A673 (cell line): Measurements from ENCODE around the gene SHISA4.

ENCODE experiments used
- CTCF ChIP-seq: fragments of 300-800, 200-600 bp; sonication (generic); conservative IDR thresholded peaks from 2 replicates; pipeline ENCODE4 v1.5.1; 2017; ENCODE audit warnings: low read depth, mild to moderate bottlenecking, antibody characterized with exemption, low read length, moderate library complexity, mixed read lengths
- EZH2 ChIP-seq: fragments of 200-600 bp; sonication (generic); IDR thresholded peaks from 2 replicates; pipeline ENCODE4 v1.6.1; 2017; ENCODE audit warnings: borderline replicate concordance, low read depth, mild to moderate bottlenecking, mixed read lengths, antibody characterized with exemption, low read length; ENCODE audit not compliant: poor library complexity, severe bottlenecking

DNA sequence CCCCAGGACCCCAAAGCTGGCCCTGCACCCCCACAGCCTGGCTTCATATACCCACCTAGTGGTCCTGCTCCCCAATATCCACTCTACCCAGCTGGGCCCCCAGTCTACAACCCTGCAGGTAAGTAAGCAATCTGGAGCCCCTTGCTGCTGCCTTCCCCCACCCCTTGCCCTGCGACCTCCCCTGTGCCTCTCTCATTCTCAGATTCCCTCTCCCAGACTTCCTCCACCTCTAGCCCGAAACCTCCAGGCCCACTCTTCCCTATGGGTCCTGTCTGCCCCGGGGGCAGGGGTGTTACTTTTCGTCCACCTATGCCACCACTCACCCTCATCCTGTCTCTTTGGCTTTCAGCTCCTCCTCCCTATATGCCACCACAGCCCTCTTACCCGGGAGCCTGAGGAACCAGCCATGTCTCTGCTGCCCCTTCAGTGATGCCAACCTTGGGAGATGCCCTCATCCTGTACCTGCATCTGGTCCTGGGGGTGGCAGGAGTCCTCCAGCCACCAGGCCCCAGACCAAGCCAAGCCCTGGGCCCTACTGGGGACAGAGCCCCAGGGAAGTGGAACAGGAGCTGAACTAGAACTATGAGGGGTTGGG, 2.9 kb downstream of the SHISA4 start:
- TF ChIP-seq EZH2 (no peak), CTCF (no peak)
